ENCODE data around the gene KITLG.

DNA sequence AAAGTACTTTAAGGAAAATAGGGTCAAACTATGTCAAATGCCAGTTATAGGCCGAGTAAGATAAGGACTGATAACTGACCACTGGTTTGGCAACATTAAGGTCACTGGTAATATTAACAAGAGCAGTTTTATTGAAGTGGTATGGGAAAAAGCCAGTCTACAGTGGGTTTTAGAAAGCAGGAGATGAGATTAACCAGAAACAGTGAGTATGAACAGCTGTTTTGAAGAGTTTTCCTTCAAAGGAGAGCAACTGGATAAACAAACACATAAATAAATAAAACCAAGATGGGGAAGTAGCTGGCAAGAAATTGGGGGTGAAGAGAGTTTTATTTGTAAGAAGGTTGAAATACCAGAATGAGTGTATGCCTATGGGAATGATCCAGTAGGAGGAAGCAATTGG is 30.3 kb downstream of the KITLG start:
- TF ChIP-seq BCL11A (IDR thresholded peaks at IDR 0.05; ENCODE audit: low read depth in 2 of 2, low read length in 2 of 2) (no peak), MAFK (IDR thresholded peaks at IDR 0.05; ENCODE audit: low read depth, low read length) (no peak), EGR1 (IDR thresholded peaks at IDR 0.05; ENCODE audit: borderline replicate concordance, low read depth, low read length) (no peak)
- TF ChIP-seq, protein P1, sequence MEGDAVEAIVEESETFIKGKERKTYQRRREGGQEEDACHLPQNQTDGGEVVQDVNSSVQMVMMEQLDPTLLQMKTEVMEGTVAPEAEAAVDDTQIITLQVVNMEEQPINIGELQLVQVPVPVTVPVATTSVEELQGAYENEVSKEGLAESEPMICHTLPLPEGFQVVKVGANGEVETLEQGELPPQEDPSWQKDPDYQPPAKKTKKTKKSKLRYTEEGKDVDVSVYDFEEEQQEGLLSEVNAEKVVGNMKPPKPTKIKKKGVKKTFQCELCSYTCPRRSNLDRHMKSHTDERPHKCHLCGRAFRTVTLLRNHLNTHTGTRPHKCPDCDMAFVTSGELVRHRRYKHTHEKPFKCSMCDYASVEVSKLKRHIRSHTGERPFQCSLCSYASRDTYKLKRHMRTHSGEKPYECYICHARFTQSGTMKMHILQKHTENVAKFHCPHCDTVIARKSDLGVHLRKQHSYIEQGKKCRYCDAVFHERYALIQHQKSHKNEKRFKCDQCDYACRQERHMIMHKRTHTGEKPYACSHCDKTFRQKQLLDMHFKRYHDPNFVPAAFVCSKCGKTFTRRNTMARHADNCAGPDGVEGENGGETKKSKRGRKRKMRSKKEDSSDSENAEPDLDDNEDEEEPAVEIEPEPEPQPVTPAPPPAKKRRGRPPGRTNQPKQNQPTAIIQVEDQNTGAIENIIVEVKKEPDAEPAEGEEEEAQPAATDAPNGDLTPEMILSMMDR (IDR thresholded peaks at IDR 0.05; ENCODE audit: control extremely low read depth in 1 of 3, insufficient read depth in 1 of 3, low read depth in 1 of 3, low read length in 3 of 3): no peak
- TF ChIP-seq, protein P2, sequence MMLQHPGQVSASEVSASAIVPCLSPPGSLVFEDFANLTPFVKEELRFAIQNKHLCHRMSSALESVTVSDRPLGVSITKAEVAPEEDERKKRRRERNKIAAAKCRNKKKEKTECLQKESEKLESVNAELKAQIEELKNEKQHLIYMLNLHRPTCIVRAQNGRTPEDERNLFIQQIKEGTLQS (IDR thresholded peaks at IDR 0.05; ENCODE audit: insufficient read depth, low read depth, low read length): no peak
